Subcutaneous adipose tissue (tissue), 4 donors: Measurements from ENCODE around the gene B4GALNT4. TPM values are rescaled to one million over a fixed set of nuclear protein-coding genes. Genes with fewer than 3 reads are reported as not detected.

Source experiments
- total RNA-seq, 4 donors: library from RNA; depleted of rRNA; stranded (reverse); fragments of >200 nt; gene quantifications; one replicate each; pipeline ENCODE4 v1.1.0, GENCODE V29; 2016
- TF ChIP-seq, protein P1 (sequence below): fragments of 450-650 bp; IDR thresholded peaks from one replicate; pipeline ENCODE4 v1.5.1; 2016; ENCODE audit warnings: low read depth, mild to moderate bottlenecking, control low read depth, antibody characterized with exemption, moderate library complexity

B4GALNT4 gene
- total RNA-seq, 4 donors from 2014 or later: 0.22 TPM; not detected in 3

DNA sequence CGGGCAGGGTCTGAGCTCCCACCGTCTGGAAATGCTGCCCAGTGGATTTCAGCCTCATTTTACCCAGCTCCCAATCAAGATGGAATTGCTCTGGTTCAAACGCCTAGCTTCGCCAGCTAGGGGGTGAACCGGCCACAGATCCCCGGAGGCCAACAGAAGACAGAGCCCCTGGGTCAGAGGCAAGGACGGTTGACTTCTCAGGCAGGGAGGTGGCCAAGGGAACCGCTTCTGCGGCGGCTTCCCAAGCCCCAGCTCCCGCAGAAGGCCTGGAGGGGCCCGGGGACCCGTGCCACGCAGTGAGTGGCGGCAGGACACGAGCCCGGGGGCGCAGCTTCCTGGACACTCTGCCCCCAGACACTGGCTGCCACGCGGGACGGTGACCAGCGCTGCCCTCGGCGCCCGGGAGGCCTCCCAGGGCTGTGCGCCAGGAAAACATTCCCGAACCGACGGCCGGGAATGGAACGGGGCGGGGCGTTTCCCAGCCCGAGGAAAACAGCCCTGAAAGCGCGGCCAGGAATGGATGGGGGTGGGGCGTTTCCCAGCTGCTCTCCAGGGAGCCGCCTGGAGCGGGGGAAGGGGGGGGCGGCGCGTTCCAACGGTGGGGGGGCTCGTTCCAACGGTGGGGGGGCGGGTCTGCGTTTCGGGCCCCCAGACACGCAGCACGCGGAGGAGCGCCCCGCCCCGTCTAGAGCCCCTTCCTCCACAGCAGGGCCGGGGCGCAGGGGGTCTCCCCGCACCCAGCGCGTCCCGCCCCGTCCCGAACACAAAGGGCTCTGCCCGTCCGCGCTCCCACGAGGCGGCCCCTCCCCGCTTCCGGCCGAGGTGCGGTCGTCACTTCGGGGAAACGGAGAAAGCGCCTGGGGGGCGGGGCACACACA is 13.5 kb upstream of the B4GALNT4 start:
- TF ChIP-seq, protein P1, sequence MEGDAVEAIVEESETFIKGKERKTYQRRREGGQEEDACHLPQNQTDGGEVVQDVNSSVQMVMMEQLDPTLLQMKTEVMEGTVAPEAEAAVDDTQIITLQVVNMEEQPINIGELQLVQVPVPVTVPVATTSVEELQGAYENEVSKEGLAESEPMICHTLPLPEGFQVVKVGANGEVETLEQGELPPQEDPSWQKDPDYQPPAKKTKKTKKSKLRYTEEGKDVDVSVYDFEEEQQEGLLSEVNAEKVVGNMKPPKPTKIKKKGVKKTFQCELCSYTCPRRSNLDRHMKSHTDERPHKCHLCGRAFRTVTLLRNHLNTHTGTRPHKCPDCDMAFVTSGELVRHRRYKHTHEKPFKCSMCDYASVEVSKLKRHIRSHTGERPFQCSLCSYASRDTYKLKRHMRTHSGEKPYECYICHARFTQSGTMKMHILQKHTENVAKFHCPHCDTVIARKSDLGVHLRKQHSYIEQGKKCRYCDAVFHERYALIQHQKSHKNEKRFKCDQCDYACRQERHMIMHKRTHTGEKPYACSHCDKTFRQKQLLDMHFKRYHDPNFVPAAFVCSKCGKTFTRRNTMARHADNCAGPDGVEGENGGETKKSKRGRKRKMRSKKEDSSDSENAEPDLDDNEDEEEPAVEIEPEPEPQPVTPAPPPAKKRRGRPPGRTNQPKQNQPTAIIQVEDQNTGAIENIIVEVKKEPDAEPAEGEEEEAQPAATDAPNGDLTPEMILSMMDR: no peak

GRCh38 chr11:356610-357009 is 12.7 kb upstream of the B4GALNT4 start:
- TF ChIP-seq, protein P1: no peak

DNA sequence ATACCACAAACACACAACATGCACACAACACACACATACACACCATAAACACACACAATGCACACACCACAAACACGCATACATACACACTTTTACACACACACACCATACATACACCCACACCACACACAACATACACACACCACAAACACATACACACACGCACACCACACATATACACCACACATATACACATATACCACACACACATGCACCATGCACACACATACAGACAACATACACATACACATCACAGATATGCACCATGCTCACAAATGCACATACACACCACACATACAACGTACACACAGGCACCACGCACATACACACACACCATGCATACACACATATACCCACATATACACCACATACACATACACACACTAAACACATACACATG is 11.7 kb upstream of the B4GALNT4 start:
- TF ChIP-seq, protein P1: no peak

- TF ChIP-seq, protein P1: no peak
Observed at GRCh38 chr11:358129-358800, 11.0 kb upstream of the B4GALNT4 start.

GRCh38 chr11:359181-359714 is 10.1 kb upstream of the B4GALNT4 start:
- TF ChIP-seq, protein P1: no peak

DNA sequence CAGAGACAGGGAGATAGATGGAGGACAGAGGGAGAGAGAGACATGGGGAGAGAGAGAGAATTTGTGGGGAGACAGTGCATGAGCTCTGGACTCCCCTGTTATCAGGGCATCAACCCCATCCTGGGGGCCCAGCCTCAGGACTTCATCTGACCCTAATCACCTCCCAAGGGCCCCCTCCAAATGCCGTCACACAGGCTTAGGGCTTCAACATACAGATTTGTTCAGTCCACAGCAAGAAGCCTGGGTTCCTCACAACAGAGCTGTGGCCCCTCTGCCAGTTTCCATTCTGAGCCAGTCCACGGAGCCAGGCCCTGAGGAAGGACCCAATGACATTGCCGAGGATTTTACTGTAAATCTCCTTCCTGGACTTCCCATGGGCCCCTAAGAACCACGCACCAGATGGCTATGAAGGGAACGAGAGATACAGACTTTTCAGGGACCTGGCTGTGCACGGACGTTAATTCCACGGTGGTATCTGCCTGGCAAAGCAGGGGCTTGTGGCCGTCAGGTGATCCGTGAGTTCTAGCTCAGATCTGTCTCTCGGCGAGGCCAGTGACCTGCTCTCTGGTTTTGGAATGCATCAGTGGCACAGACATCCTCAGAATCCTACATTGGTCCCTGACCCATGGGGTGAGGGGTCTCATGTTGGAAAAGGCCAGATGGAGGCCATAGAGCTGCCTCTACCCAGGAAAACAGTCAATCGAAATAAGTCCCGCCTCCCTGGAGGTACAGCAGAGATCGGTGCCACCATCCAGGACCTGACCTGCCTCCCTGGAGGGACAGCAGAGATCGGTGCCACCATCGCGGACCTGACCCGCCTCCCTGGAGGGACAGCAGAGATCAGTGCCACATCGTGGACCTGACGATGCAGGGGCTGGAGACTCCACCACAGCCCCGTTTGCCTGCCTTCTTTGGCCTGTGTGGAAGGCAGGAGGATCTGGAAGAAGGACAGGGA is 8.7 kb upstream of the B4GALNT4 start:
- TF ChIP-seq, protein P1: no peak
